K562 (cell line): ENCODE data around the gene SNX30. TPM values are rescaled to one million over a fixed set of nuclear protein-coding genes. Genes with fewer than 3 reads are reported as not detected.

ENCODE experiments used
- ATAC-seq: fragments of 200-7000 bp; cut with Tn5 transposase; 3 replicates; pipeline ENCODE4 v1.9.1; 2020; ENCODE audit warnings: moderate library complexity
- BruUV-seq: library from RNA; stranded (reverse); fragments of 400-500 nt; replicated peaks from 2 replicates; lab custom pipeline; 2021; lab: Mats Ljungman, UMichigan
- CTCF ChIA-PET: fragments of 300-600 bp; formaldehyde crosslinking; extraction: SDS; loops from one replicate; lab custom pipeline; 2021; ENCODE audit warnings: low intra/inter-chr PET ratio; lab: Yijun Ruan, JAX
- POLR2A ChIA-PET: fragments of 300-600, 350-650 bp; sonication (Branson Sonifier 250); formaldehyde crosslinking; extraction: SDS; loops from one replicate; lab custom pipeline; 2021; ENCODE audit warnings: antibody characterized with exemption, inconsistent platforms; lab: Yijun Ruan, JAX
- DNase-seq, 4 experiments: peaks; one replicate each; pipeline versions ENCODE4 v3.0.0 to v3.0.0-alpha.2; 2011 to 2018; ENCODE audit warnings: low spot score in 3 of 4, mixed read lengths in 3 of 4; ENCODE audit errors: extremely low read depth in 1 of 4
- FAIRE-seq: peaks from 2 replicates; lab custom pipeline; 2011; peaks lifted over from hg19 to GRCh38; lab: Jason Lieb, UNC
- H2AFZ ChIP-seq: 2 replicates; pipeline ENCODE4 v1.6.0; 2011; ENCODE audit warnings: low read depth, low read length, control low read depth, inconsistent platforms
- H3K27ac ChIP-seq: fragments of 200-600 bp; 3 replicates; pipeline ENCODE4 v1.8.0; 2011; ENCODE audit warnings: low read depth, mild to moderate bottlenecking, control low read depth, inconsistent platforms, low read length, moderate library complexity, mixed read lengths; ENCODE audit errors: extremely low read depth
- H3K27me3 ChIP-seq, 2 experiments: fragments of 300-600 bp in 1 of 2; 2 replicates in 1 of 2; 3 replicates in 1 of 2; pipeline versions ENCODE4 v1.6.0 to v1.8.0; 2011; ENCODE audit warnings: inconsistent platforms in 2 of 2, low read length in 2 of 2, mild to moderate bottlenecking in 1 of 2, mixed read lengths in 1 of 2, moderate library complexity in 1 of 2; ENCODE audit not compliant: control insufficient read depth in 2 of 2, insufficient read depth in 2 of 2
- H3K36me3 ChIP-seq: fragments of 300-600 bp; 3 replicates; pipeline ENCODE4 v1.8.0; 2011; ENCODE audit warnings: mild to moderate bottlenecking, low read length, inconsistent platforms; ENCODE audit not compliant: control insufficient read depth, insufficient read depth
- H3K4me1 ChIP-seq, 2 experiments: fragments of 200-600 bp in 1 of 2; replicated peaks in 1 of 2; 2 replicates in 1 of 2; 3 replicates in 1 of 2; pipeline versions ENCODE4 v1.5.1 to v1.8.0; 2011; ENCODE audit warnings: inconsistent platforms in 2 of 2, low read length in 2 of 2, mild to moderate bottlenecking in 1 of 2, mixed read lengths in 1 of 2, moderate library complexity in 1 of 2; ENCODE audit not compliant: control insufficient read depth in 2 of 2, insufficient read depth in 2 of 2
- H3K4me2 ChIP-seq: 2 replicates; pipeline ENCODE4 v1.6.1; 2011; ENCODE audit warnings: low read length, control low read depth, inconsistent platforms, mixed read lengths; ENCODE audit not compliant: insufficient read depth
- H3K4me3 ChIP-seq: fragments of 200-600 bp; sonication (generic), shearing (Covaris generic); 2 replicates; pipeline ENCODE4 v1.5.1; 2016; ENCODE audit warnings: control low read depth, inconsistent platforms
- H3K79me2 ChIP-seq: fragments of 200-600 bp; 3 replicates; pipeline ENCODE4 v1.8.0; 2011; ENCODE audit warnings: low read length, inconsistent platforms; ENCODE audit not compliant: control insufficient read depth, insufficient read depth
- H3K9ac ChIP-seq, 2 experiments: 2 replicates each; pipeline versions ENCODE4 v1.6.0 to v1.6.1; 2011; ENCODE audit warnings: low read depth in 2 of 2, low read length in 2 of 2, control low read depth in 1 of 2, inconsistent platforms in 1 of 2, mild to moderate bottlenecking in 1 of 2, mixed read lengths in 1 of 2; ENCODE audit not compliant: insufficient read depth in 1 of 2
- H3K9me1 ChIP-seq: one replicate; pipeline ENCODE4 v1.6.0; 2011; ENCODE audit warnings: inconsistent platforms, mild to moderate bottlenecking, low read length, moderate library complexity; ENCODE audit not compliant: control insufficient read depth, insufficient read depth
- H3K9me3 ChIP-seq: replicated peaks from 2 replicates; pipeline ENCODE4 v1.5.1; 2011; ENCODE audit warnings: low read depth, low read length, inconsistent platforms; ENCODE audit not compliant: control insufficient read depth, insufficient read depth
- H4K20me1 ChIP-seq: replicated peaks from 2 replicates; pipeline ENCODE4 v1.6.1; 2011; ENCODE audit warnings: low read length, inconsistent platforms, mixed read lengths; ENCODE audit not compliant: control insufficient read depth, insufficient read depth
- CTBP1 ChIP-seq: fragments of 450-650 bp; IDR thresholded peaks from 2 replicates; pipeline ENCODE4 v1.6.1; 2016; ENCODE audit warnings: borderline replicate concordance
- E2F6 ChIP-seq, 2 experiments: IDR thresholded peaks; 2 replicates each; pipeline ENCODE4 v1.6.1; 2011; ENCODE audit warnings: borderline replicate concordance in 1 of 2, control low read depth in 1 of 2, low read depth in 1 of 2, low read length in 1 of 2, mild to moderate bottlenecking in 1 of 2, mixed read lengths in 1 of 2, moderate library complexity in 1 of 2; ENCODE audit not compliant: insufficient read depth in 1 of 2, insufficient read length in 1 of 2, poor library complexity in 1 of 2, severe bottlenecking in 1 of 2; ENCODE audit errors: extremely low read depth in 1 of 2
- ESRRA ChIP-seq: fragments of 450-650 bp; IDR thresholded peaks from 2 replicates; pipeline ENCODE4 v1.6.1; 2014; ENCODE audit warnings: low read depth, mild to moderate bottlenecking, moderate library complexity, borderline replicate concordance
- IRF2 ChIP-seq: sonication (generic); formaldehyde crosslinking; IDR thresholded peaks from 2 replicates; pipeline ENCODE4 v1.8.1; 2022; ENCODE audit warnings: mild to moderate bottlenecking, missing genetic modification reagents
- TCF3 ChIP-seq: sonication (generic); formaldehyde crosslinking; IDR thresholded peaks from 2 replicates; pipeline ENCODE4 v1.4.0; 2020; ENCODE audit warnings: mild to moderate bottlenecking, missing genetic modification reagents
- ZBTB9 ChIP-seq: fragments of 450-650 bp; formaldehyde crosslinking; IDR thresholded peaks from 2 replicates; pipeline ENCODE4 v1.4.0; 2020; ENCODE audit warnings: mild to moderate bottlenecking, moderate library complexity
- ZKSCAN3 ChIP-seq: fragments of 250-450 bp; sonication (Bioruptor Pico); IDR thresholded peaks from 2 replicates; pipeline ENCODE4 v1.4.0; 2020
- ZNF121 ChIP-seq: sonication (generic); formaldehyde crosslinking; conservative IDR thresholded peaks from 2 replicates; pipeline ENCODE4 v1.8.0; 2022; ENCODE audit warnings: missing genetic modification reagents
- ZNF134 ChIP-seq: fragments of 250-450 bp; sonication (Bioruptor Pico); conservative IDR thresholded peaks from 2 replicates; pipeline ENCODE4 v1.4.0; 2020
- ZNF644 ChIP-seq: fragments of 200-800 bp; sonication (Bioruptor generic); IDR thresholded peaks from 2 replicates; pipeline ENCODE4 v1.6.1; 2016; ENCODE audit warnings: low read depth, missing genetic modification characterization, missing compliant biosample characterization
- whole genome bisulfite sequencing: fragments of 100-300 bp; shearing (Covaris generic); methylation state at CpG from one replicate; pipeline ENCODE4 v1.1.6; 2016; ENCODE audit warnings: low coverage, mixed read lengths; ENCODE audit not compliant: insufficient coverage; ENCODE audit errors: missing lambda C conversion rate; 5-methylcytosine and 5-hydroxymethylcytosine counted together
- in situ Hi-C: fragments of 300-500 bp; cut with MboI; formaldehyde crosslinking; loops from 4 replicates; pipeline ENCODE4 v1.15.0; 2018; ENCODE audit warnings: inconsistent platforms, mixed read lengths
- intact Hi-C: fragments of 100-400 bp; cut with micrococcal nuclease; formaldehyde crosslinking; loops from 2 replicates; pipeline ENCODE4 v1.14.2; 2022
- polyA plus RNA-seq, 8 experiments: library from polyadenylated mRNA; depleted of rRNA in 4 of 8; stranded (reverse) in 5 of 8; unstranded in 3 of 8; fragments of >200 nt; fragmentation: Nextera tagmentation in 2 of 8; fragmentation: Illumina TruSeq in 1 of 8; extraction: Ambion mirVana in 2 of 8; extraction: Trizol in 1 of 8; gene quantifications; 2 replicates each; pipeline versions ENCODE4 v1.2.1 to v1.2.3, GENCODE V29; 2011 to 2014; ENCODE audit warnings: inconsistent platforms in 1 of 8, missing spikeins in 1 of 8
- total RNA-seq, 7 experiments: library from RNA; depleted of rRNA in 6 of 7; stranded (reverse); fragments of >200 nt in 6 of 7; fragmentation: Illumina TruSeq in 2 of 7; extraction: Trizol in 2 of 7; gene quantifications; 2 replicates each; pipeline versions ENCODE4 v1.2.1 to v1.2.3, GENCODE V29; 2011 to 2021; ENCODE audit warnings: low replicate concordance in 1 of 7
- TF ChIP-seq, protein P1 (sequence below): sonication (generic); formaldehyde crosslinking; IDR thresholded peaks from 2 replicates; pipeline ENCODE4 v1.8.1; 2023; ENCODE audit warnings: mild to moderate bottlenecking, missing genetic modification reagents
- TF ChIP-seq, protein P2 (sequence below): fragments of 250-450 bp; sonication (Bioruptor Pico); IDR thresholded peaks from 2 replicates; pipeline ENCODE4 v1.8.0; 2022; ENCODE audit warnings: moderate library complexity, mild to moderate bottlenecking, inconsistent platforms

Gene SNX30
- total and polyA plus RNA-seq, 9 of the 15 experiments (the other 6 are each of a cell fraction or from before 2014, with no cell fraction given), result 0.76 to 5.9 (median 3.3) TPM

DNA sequence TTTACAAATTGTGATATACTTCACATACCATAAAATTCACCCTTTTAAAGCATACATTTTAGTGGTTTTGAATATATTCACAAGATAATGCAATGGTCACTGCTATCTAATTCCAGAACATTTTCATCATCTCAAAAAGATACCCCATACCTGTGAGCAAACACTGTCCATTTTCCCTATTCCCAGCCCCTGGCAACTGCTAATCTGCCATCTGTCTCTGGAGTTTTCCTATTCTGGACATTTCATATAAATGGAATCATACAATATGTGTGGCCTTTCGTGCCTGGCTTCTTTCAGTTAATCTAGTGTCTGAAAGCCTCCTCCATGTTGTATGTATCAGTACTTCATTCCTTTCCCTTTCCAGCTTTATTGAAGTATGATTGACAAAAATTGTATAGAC lies 14.7 kb downstream of the SNX30 start:
- DNase-seq (no peak), FAIRE-seq (no peak), ATAC-seq (no peak)
- H2AFZ ChIP-seq, result peak overlapping the region; percentile 46; the same call in 1 of the 2 replicates
- WGBS, result 78% methylated on average over 1 of the region's 1 CpG
- H3K36me3 ChIP-seq, result no peaks in the 10 kb centered on the region
- TF ChIP-seq CTBP1, result no peak
- TF ChIP-seq TCF3 (CRISPR knock-in tag), result no peak
- TF ChIP-seq ZKSCAN3, result no peak
- TF ChIP-seq ZNF121, result no peak
- TF ChIP-seq, protein P1, sequence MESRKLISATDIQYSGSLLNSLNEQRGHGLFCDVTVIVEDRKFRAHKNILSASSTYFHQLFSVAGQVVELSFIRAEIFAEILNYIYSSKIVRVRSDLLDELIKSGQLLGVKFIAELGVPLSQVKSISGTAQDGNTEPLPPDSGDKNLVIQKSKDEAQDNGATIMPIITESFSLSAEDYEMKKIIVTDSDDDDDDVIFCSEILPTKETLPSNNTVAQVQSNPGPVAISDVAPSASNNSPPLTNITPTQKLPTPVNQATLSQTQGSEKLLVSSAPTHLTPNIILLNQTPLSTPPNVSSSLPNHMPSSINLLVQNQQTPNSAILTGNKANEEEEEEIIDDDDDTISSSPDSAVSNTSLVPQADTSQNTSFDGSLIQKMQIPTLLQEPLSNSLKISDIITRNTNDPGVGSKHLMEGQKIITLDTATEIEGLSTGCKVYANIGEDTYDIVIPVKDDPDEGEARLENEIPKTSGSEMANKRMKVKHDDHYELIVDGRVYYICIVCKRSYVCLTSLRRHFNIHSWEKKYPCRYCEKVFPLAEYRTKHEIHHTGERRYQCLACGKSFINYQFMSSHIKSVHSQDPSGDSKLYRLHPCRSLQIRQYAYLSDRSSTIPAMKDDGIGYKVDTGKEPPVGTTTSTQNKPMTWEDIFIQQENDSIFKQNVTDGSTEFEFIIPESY (CRISPR knock-in tag), result no peak
- TF ChIP-seq E2F6 (IDR thresholded peaks at IDR 0.05; ENCODE audit: borderline replicate concordance in 1 of 2, extremely low read depth in 1 of 2, insufficient read depth in 1 of 2, insufficient read length in 1 of 2, low read depth in 1 of 2, low read length in 1 of 2, poor library complexity in 1 of 2, severe bottlenecking in 1 of 2), result no peak
- TF ChIP-seq, protein P2, sequence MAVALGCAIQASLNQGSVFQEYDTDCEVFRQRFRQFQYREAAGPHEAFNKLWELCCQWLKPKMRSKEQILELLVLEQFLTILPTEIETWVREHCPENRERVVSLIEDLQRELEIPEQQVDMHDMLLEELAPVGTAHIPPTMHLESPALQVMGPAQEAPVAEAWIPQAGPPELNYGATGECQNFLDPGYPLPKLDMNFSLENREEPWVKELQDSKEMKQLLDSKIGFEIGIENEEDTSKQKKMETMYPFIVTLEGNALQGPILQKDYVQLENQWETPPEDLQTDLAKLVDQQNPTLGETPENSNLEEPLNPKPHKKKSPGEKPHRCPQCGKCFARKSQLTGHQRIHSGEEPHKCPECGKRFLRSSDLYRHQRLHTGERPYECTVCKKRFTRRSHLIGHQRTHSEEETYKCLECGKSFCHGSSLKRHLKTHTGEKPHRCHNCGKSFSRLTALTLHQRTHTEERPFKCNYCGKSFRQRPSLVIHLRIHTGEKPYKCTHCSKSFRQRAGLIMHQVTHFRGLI, result no peak
- TF ChIP-seq ZNF134 (CRISPR knock-in tag), result no peak
- no peak for TF ChIP-seq ZBTB9
- no peak for TF ChIP-seq ESRRA
- no peak for TF ChIP-seq IRF2 (CRISPR knock-in tag)
- TF ChIP-seq ZNF644, result no peak
- H3K9ac ChIP-seq, result no peak overlapping the region
- H3K9me1 ChIP-seq, result no peaks in the 10 kb centered on the region
- in situ Hi-C loops (no loop called here), intact Hi-C loops (no loop called here)
- H4K20me1 ChIP-seq, result peaks cover 12% of the 10 kb centered on the region; the same call in 1 of the 2 replicates
- H3K4me2 ChIP-seq, result no peak overlapping the region
- no TSS peak for BruUV-seq
- peaks cover 9 to 11% of the 10 kb centered on the region in 2 experiments; a peak in 3 of 5 replicates for H3K4me1 ChIP-seq
- no peaks in the 10 kb centered on the region for H3K27me3 ChIP-seq
- ChIA-PET POLR2A (interaction anchor here (0.7 to 2.2 kb wide), 2 partner anchors 9 to 14 kb away, joined by 3 to 11 read pairs; partner anchors contain the start of gene SNX30), CTCF (no interaction called here)
- no peaks in the 10 kb centered on the region for H3K9me3 ChIP-seq
- H3K27ac ChIP-seq, result no peak overlapping the region
- H3K4me3 ChIP-seq, result no peak overlapping the region
- H3K79me2 ChIP-seq, result no peaks in the 10 kb centered on the region
